Fibroblast of the aortic adventitia (primary cell): ENCODE measurements around the gene ATOH7. TPM values are rescaled to one million over a fixed set of nuclear protein-coding genes. Genes with fewer than 3 reads are reported as not detected.
"Not testable (repeated sequence)": the region's sequence is repeated elsewhere in the genome, so short reads cannot be mapped to it uniquely, and the experiment has no call there.

Experiments
- DNase-seq: peaks from one replicate; pipeline ENCODE4 v3.0.0-alpha.2; 2010; ENCODE audit warnings: low read depth
- H3K4me3 ChIP-seq: 2 replicates; pipeline ENCODE4 v1.5.1; 2011; ENCODE audit warnings: low read depth, mild to moderate bottlenecking, control low read depth, low read length, moderate library complexity
- CTCF ChIP-seq: IDR thresholded peaks from 2 replicates; pipeline ENCODE4 v1.5.1; 2011; ENCODE audit warnings: mild to moderate bottlenecking, low read length, control low read depth, inconsistent platforms; ENCODE audit not compliant: insufficient read depth
- total RNA-seq: library from RNA; depleted of rRNA; stranded (reverse); fragments of >200 nt; gene quantifications from 2 replicates; pipeline ENCODE4 v1.2.3, GENCODE V29; 2012; ENCODE audit warnings: low replicate concordance

The ATOH7 gene
- total RNA-seq, 1 donor: not detected

- H3K4me3 ChIP-seq: no peak overlapping the region
- DNase-seq: no peak
- TF ChIP-seq CTCF: no peak
These were observed 17.4 kb upstream of the ATOH7 start for GRCh38 chr10:68249297-68249696.

- H3K4me3 ChIP-seq: no peak overlapping the region
- TF ChIP-seq CTCF: no peak
- DNase-seq: no peak
These were observed 16.0 kb upstream of the ATOH7 start for GRCh38 chr10:68247931-68248330.

GRCh38 chr10:68246397-68246796 is 14.5 kb upstream of the ATOH7 start:
- not testable (repeated sequence) for DNase-seq, H3K4me3 ChIP-seq

GRCh38 chr10:68242051-68242450 is 10.1 kb upstream of the ATOH7 start:
- no peak overlapping the region for H3K4me3 ChIP-seq
- no peak for TF ChIP-seq CTCF
- DNase-seq: no peak

- no peak for DNase-seq
- TF ChIP-seq CTCF: no peak
- no peak overlapping the region for H3K4me3 ChIP-seq
These were observed 7.8 kb upstream of the ATOH7 start for GRCh38 chr10:68239596-68240150.

- no peak for TF ChIP-seq CTCF
- DNase-seq: no peak
- H3K4me3 ChIP-seq: no peak overlapping the region
These were observed 7.2 kb upstream of the ATOH7 start for GRCh38 chr10:68239069-68239468.

DNA sequence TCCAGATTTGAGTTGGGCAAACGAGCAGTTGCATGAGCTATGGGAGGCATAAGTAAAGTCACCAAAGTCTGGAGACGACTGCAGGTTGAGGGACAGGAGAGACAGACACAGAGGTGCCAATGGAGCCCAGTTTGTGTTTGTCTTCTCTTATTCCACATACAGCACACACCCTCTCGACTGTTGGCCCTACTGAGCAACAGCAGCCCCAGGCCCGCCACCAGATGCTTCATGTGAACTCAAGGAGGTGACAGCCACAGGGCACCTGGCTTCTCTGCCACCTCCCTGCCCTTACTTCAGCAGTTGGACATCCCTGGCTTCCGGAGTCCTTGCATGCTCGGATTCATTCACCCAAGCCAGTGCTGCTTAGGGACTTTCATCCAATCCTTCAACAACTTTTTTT is 6.5 kb upstream of the ATOH7 start:
- DNase-seq: no peak
- no peak for TF ChIP-seq CTCF
- no peak overlapping the region for H3K4me3 ChIP-seq
